ENCODE data around the gene USP32.

DNA sequence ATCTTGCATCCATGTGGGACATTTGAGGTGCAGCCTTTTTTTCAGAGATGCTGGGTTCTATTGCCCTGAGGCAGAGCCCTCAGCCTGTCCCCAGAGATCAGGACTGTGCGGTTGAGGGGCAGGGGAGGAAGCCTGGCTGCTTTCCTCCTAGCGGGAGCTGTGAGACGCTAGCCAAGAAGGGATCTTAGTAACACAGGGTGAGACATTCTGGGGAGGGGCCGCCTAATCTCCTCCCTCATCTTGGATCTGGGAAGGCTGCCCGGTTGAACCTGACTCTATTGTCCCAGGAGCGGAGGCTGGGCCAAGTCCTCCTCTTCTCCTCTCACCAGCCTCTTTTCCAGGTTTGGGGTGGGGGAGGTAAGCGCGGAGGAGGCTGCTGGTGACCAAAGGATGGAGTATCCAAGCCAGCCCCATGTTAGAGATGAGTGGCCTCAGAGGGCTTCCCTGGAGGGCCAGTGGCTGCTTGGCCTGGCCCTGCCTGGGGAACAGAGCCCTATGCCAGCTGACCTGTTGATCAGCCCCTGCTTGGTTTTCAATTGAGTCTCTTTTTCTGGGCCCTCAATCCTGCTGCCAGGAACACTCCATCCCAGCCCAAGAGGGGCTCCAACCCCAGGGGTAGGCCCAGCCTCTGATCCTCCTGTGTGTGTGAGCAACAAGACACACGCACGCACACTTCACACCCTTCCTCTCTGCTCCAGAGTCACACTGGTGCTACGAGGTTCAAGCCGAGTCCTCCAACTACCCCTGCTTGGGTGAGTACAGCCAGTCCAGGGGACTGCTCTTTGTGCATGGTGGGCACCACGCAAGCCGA lies 237.1 kb downstream of the USP32 start:
- TF ChIP-seq CTCF (IDR thresholded peaks at IDR 0.05; ENCODE audit: low read depth, low read length), result no peak
- no peak for TF ChIP-seq MYC (IDR thresholded peaks at IDR 0.05; ENCODE audit: low read depth, low read length)
